Spleen (tissue), 11 donors: ENCODE data around the gene NCDN. TPM values are rescaled to one million over a fixed set of nuclear protein-coding genes. Genes with fewer than 3 reads are reported as not detected.
"Not testable (repeated sequence)": the region's sequence is repeated elsewhere in the genome, so short reads cannot be mapped to it uniquely, and the experiment has no call there.

ENCODE experiments used
- DNase-seq: peaks from one replicate; pipeline ENCODE4 v3.0.0-alpha.2; 2020
- H3K27ac ChIP-seq, 8 donors: fragments of 200-600 bp; sonication (generic) in 7 of 8; 1 replicate in 4 of 8; 2 replicates in 4 of 8; pipeline versions ENCODE4 v1.5.0 to v1.8.0; 2016 to 2021; ENCODE audit warnings: inconsistent platforms in 4 of 8, mild to moderate bottlenecking in 4 of 8, moderate library complexity in 1 of 8
- H3K27me3 ChIP-seq, 7 donors: fragments of 200-600 bp; sonication (generic) in 6 of 7; replicated peaks in 1 of 7; 1 replicate in 4 of 7; 2 replicates in 3 of 7; pipeline versions ENCODE4 v1.5.0 to v1.8.0; 2016 to 2021; ENCODE audit warnings: inconsistent platforms in 3 of 7, mild to moderate bottlenecking in 1 of 7
- H3K36me3 ChIP-seq, 6 donors: fragments of 200-600 bp; sonication (generic) in 5 of 6; 1 replicate in 4 of 6; 2 replicates in 2 of 6; pipeline versions ENCODE4 v1.5.0 to v1.8.0; 2016 to 2021; ENCODE audit warnings: inconsistent platforms in 2 of 6
- H3K4me1 ChIP-seq, 6 donors: fragments of 200-600 bp; sonication (generic) in 5 of 6; 1 replicate in 3 of 6; 2 replicates in 3 of 6; pipeline versions ENCODE4 v1.5.0 to v1.8.0; 2016 to 2021; ENCODE audit warnings: inconsistent platforms in 3 of 6
- H3K4me3 ChIP-seq, 8 donors: fragments of 200-600 bp; sonication (generic) in 7 of 8; 1 replicate in 4 of 8; 2 replicates in 4 of 8; pipeline versions ENCODE4 v1.5.0 to v1.8.0; 2016 to 2021; ENCODE audit warnings: inconsistent platforms in 4 of 8, mild to moderate bottlenecking in 4 of 8, moderate library complexity in 2 of 8
- H3K9me3 ChIP-seq, 8 donors: fragments of 200-600 bp; sonication (generic) in 7 of 8; 1 replicate in 4 of 8; 2 replicates in 4 of 8; pipeline versions ENCODE4 v1.5.0 to v1.8.0; 2016 to 2021; ENCODE audit warnings: inconsistent platforms in 4 of 8
- CTCF ChIP-seq, 11 experiments: fragments of 200-600 bp in 7 of 11; fragments of 450-650 bp in 4 of 11; sonication (generic) in 4 of 11; IDR thresholded peaks in 8 of 11; conservative IDR thresholded peaks in 3 of 11; 1 replicate in 7 of 11; 2 replicates in 4 of 11; pipeline versions ENCODE4 v1.4.0 to v1.8.0; 2016 to 2021; ENCODE audit warnings: antibody characterized with exemption in 11 of 11, inconsistent platforms in 4 of 11, mild to moderate bottlenecking in 1 of 11
- POLR2A ChIP-seq, 3 donors: fragments of 450-650 bp; IDR thresholded peaks; one replicate each; pipeline ENCODE4 v1.5.1; 2017; ENCODE audit warnings: antibody characterized with exemption in 3 of 3, mild to moderate bottlenecking in 1 of 3
- POLR2AphosphoS5 ChIP-seq, 3 donors: sonication (generic); formaldehyde crosslinking; IDR thresholded peaks; one replicate each; pipeline ENCODE4 v1.5.1; 2017; ENCODE audit warnings: antibody characterized with exemption in 3 of 3
- WGBS, 5 donors: extraction: QIAGEN DNeasy Blood & Tissue Kit in 3 of 5; methylation state at CpG; one replicate each; pipeline versions ENCODE4 v1.1.5 to v1.1.7; 2013 to 2018; 5-methylcytosine and 5-hydroxymethylcytosine counted together
- intact Hi-C: fragments of 100-400 bp; cut with DNase I; formaldehyde crosslinking; loops from one replicate; pipeline ENCODE4 v1.15.0; 2023; ENCODE audit warnings: low total_unique reads
- polyA plus RNA-seq, 3 donors: library from polyadenylated mRNA; stranded (reverse); fragments of 200-250 nt; gene quantifications; one replicate each; pipeline ENCODE4 v1.2.1, GENCODE V29; 2013
- total RNA-seq, 7 donors: library from RNA; depleted of rRNA in 3 of 7; stranded (reverse); fragments of >200 nt in 3 of 7; fragmentation: NEBNext Ultra II Directional in 4 of 7; extraction: Animal tissue kit (Norgen Biotek cat#: 25700) in 4 of 7; gene quantifications; one replicate each; pipeline versions ENCODE4 v1.1.0 to v1.2.1, GENCODE V29; 2016 to 2021
- donor health status: healthy with polysubstance abuse.
- donor health status: DM: no; HTN: no; CAD: no; lungs with moderate emphysema.
- donor health status: DM: no; HTN: no; CAD: no.
- donor health status: Bipolar disorder and iron deficiency.
- donor health status: healthy.
- donor health status: DM: no; HTN: no; CAD: no.
- donor health status: DM: yes; HTN: yes; CAD: no.

The NCDN gene
- total and polyA plus RNA-seq, 10 donors, result 4.2 to 19.1 (median 16.5) TPM

DNA sequence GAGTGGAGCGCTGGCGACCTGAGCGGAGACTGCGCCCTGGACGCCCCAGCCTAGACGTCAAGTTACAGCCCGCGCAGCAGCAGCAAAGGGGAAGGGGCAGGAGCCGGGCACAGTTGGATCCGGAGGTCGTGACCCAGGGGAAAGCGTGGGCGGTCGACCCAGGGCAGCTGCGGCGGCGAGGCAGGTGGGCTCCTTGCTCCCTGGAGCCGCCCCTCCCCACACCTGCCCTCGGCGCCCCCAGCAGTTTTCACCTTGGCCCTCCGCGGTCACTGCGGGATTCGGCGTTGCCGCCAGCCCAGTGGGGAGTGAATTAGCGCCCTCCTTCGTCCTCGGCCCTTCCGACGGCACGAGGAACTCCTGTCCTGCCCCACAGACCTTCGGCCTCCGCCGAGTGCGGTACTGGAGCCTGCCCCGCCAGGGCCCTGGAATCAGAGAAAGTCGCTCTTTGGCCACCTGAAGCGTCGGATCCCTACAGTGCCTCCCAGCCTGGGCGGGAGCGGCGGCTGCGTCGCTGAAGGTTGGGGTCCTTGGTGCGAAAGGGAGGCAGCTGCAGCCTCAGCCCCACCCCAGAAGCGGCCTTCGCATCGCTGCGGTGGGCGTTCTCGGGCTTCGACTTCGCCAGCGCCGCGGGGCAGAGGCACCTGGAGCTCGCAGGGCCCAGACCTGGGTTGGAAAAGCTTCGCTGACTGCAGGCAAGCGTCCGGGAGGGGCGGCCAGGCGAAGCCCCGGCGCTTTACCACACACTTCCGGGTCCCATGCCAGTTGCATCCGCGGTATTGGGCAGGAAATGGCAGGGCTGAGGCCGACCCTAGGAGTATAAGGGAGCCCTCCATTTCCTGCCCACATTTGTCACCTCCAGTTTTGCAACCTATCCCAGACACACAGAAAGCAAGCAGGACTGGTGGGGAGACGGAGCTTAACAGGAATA, 19.7 kb downstream of the NCDN start:
- TF ChIP-seq CTCF (IDR thresholded peaks at IDR 0.05 in 8 of 11, conservative IDR thresholded peaks at IDR 0.05 in 3 of 11) (no peak), POLR2A (IDR thresholded peaks at IDR 0.05) (no peak), POLR2AphosphoS5 (IDR thresholded peaks at IDR 0.05) (peak; percentile 86 to 90 (median 86))
- Histone ChIP-seq H3K27me3 (peaks cover 0 to 47% (median 30%) of the 10 kb centered on the region in 7 donors), H3K9me3 (no peaks in the 10 kb centered on the region), H3K36me3 (no peaks in the 10 kb centered on the region), H3K27ac (peak overlapping the region in 6 of 8 donors; percentile 37 to 85 (median 68)), H3K4me1 (peaks cover 5 to 74% (median 42%) of the 10 kb centered on the region in 6 donors), H3K4me3 (peak overlapping the region; percentile 43 to 80 (median 58))
- WGBS, 5 donors, result 1 to 4% (median 2%) methylated on average over 54 to 70 of the region's 70 CpGs
- DNase-seq, result peak; percentile 95
- intact Hi-C loops, result no loop called here

DNA sequence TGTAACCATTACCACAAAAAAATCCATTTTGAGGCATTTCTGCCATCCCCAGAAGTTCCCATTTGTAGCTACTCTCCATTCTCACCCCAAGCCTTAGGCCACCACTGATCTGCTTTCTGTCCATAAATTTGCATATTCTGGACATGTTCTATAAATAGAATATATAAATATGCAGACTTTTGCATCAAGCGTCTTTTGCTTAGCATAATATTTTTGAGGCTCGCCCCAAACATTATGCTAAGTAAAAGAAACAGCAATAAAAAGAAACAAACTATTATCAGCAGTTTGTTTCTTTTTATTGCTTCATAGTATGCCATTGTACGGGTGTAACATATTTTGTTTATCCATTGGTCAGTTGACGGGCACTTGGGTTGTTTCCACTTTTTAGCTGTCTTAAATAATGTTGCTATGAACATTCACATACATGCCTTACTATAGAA, 23.4 kb downstream of the NCDN start:
- intact Hi-C loops, result no loop called here
- 61 to 85% (median 65%) methylated on average over 4 of the region's 4 CpGs for WGBS, 5 donors
- Histone ChIP-seq H3K9me3 (no peaks in the 10 kb centered on the region), H3K27ac (no peak overlapping the region), H3K4me1 (peaks cover 0 to 42% (median 27%) of the 10 kb centered on the region in 6 donors), H3K27me3 (peaks cover 0 to 17% (median 7%) of the 10 kb centered on the region in 7 donors), H3K4me3 (no peak overlapping the region), H3K36me3 (no peaks in the 10 kb centered on the region)
- DNase-seq, result no peak
- TF ChIP-seq POLR2AphosphoS5 (IDR thresholded peaks at IDR 0.05), result no peak
- no peak for TF ChIP-seq CTCF (IDR thresholded peaks at IDR 0.05 in 8 of 11, conservative IDR thresholded peaks at IDR 0.05 in 3 of 11)
- no peak for TF ChIP-seq POLR2A (IDR thresholded peaks at IDR 0.05)

- WGBS, 5 donors, result 84 to 94% (median 88%) methylated on average over 9 of the region's 9 CpGs
- Histone ChIP-seq H3K27me3 (peaks cover 0 to 11% (median 6%) of the 10 kb centered on the region in 7 donors), H3K4me1 (peaks cover 0 to 35% (median 20%) of the 10 kb centered on the region in 6 donors)
- H3K36me3 ChIP-seq, H3K4me3 ChIP-seq, H3K27ac ChIP-seq, H3K9me3 ChIP-seq, intact Hi-C loops: not testable (repeated sequence)
- peak; percentile 29 for DNase-seq
Observed at GRCh38 chr1:35581621-35582020, 24.0 kb downstream of the NCDN start.

DNA sequence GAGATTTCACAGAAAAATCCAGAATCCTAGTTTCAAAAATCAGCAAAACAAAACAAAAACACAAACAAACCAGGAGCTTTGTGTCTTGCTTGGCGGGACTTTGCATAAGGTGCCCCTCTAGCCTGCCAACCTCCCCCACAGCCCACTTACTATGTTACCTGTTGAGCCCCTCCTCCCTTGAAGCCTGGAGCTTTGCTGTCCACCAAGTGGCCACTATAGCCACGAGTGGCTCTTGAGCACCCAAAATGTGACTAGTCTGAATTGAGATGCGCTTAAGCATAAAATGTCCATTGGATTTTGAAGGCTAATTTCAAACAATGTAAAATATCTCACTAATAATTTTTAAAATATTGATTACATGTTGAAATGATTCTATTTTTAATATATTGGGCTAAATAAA, 27.7 kb downstream of the NCDN start:
- intact Hi-C loops, result no loop called here

GRCh38 chr1:35585805-35586204, 28.2 kb downstream of the NCDN start:
- H3K4me3 ChIP-seq, H3K27me3 ChIP-seq, H3K4me1 ChIP-seq, H3K9me3 ChIP-seq, intact Hi-C loops, H3K27ac ChIP-seq: not testable (repeated sequence)
- peak; percentile 14 for DNase-seq
- peaks cover 0 to 19% (median 2%) of the 10 kb centered on the region in 6 donors for H3K36me3 ChIP-seq
- WGBS, 5 donors, result 85 to 100% (median 98%) methylated on average over 1 of the region's 1 CpG

More for the DNA sequence above, 27.7 kb downstream of the NCDN start:
- WGBS, 5 donors, result 88 to 91% (median 90%) methylated on average over 3 of the region's 3 CpGs
- no peak for TF ChIP-seq CTCF (IDR thresholded peaks at IDR 0.05 in 8 of 11, conservative IDR thresholded peaks at IDR 0.05 in 3 of 11)
- no peak for TF ChIP-seq POLR2AphosphoS5 (IDR thresholded peaks at IDR 0.05)
- TF ChIP-seq POLR2A (IDR thresholded peaks at IDR 0.05), result no peak
- Histone ChIP-seq H3K9me3 (no peaks in the 10 kb centered on the region), H3K27me3 (no peaks in the 10 kb centered on the region), H3K27ac (no peak overlapping the region), H3K4me3 (no peak overlapping the region), H3K36me3 (peaks cover 0 to 13% (median 0%) of the 10 kb centered on the region in 6 donors), H3K4me1 (peaks cover 0 to 8% (median 0%) of the 10 kb centered on the region in 6 donors)
- DNase-seq, result peak; percentile 10
